ENCODE results near the gene GZMA.
"Not testable (repeated sequence)": the region's sequence is repeated elsewhere in the genome, so short reads cannot be mapped to it uniquely, and the experiment has no call there.

Gene GZMA

DNA sequence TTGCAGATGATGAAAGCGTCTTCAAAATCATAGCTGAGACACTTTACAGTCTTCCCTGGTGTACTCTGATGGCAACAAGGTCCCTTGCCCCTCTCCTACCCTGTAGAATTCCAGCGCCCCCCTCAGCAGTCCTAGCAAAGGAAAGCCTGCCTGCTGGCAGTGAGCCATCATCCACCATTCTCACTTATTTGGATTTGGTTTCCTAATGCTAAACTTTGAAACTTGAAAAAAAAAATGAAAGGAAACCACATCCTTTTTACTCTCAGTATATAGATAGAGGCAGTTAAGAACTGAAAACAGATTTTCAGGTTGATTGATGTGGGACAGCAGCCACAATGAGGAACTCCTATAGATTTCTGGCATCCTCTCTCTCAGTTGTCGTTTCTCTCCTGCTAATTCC, at the start of gene GZMA:
TSS of gene GZMA (plus strand) at position 299 of the 400 bp plus-strand sequence. CDS start at position 336, 37 bp downstream.
- DNase-seq (ENCODE audit: low spot score): no peak

DNA sequence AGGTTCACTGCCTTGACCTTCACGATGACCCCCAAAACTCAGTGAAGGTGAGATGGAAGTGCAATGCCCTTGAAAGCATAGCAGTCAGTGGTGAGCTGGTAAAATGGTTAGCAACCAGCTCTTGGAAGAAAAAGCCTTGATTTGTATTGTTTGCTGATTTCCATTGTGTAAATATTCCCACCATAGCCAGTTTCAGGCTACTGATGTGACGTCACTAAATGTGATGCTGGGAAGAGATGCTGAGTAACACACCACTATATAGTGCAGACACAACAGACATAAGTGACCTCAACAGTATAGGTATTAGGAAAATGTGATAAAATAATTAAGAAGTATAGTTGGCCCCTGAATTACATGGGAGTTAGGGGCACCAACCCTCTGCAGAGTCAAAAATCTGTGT, 47.3 kb upstream of the GZMA start:
- no peak for DNase-seq (ENCODE audit: low spot score)

DNA sequence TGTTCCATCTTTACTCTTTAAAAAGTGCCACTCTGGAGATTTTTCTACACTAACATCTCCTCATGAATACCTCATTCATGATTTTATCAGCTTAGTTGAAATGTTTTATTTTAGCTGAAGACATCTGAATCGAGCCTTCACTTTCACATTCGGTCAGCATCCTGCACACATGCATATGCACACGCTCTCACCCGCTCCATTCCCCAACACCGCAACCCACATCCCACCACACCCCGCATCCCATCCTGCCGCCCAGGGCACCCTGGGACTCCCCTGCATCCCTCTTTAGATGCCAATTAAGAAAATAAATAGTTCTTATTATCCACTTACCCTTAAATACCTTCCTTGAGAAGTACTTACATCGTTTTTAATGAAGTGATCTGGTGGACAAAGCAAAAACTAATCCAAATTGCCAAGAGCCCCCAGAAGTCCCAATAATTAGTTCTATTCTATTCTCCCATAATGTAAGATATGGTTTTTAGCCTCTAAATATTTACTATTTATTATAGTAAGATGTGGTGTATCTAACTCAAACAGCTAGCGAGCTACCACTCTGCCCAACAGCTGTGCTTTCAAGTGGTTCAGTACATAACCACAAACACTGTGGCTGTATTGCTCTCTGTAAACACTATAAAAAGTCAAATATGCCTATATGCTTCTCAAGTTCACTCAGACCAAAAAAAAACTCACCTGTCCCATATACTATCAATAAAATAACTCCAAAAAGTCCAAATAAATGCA, 40.2 kb upstream of the GZMA start:
- DNase-seq (ENCODE audit: low spot score): no peak

DNA sequence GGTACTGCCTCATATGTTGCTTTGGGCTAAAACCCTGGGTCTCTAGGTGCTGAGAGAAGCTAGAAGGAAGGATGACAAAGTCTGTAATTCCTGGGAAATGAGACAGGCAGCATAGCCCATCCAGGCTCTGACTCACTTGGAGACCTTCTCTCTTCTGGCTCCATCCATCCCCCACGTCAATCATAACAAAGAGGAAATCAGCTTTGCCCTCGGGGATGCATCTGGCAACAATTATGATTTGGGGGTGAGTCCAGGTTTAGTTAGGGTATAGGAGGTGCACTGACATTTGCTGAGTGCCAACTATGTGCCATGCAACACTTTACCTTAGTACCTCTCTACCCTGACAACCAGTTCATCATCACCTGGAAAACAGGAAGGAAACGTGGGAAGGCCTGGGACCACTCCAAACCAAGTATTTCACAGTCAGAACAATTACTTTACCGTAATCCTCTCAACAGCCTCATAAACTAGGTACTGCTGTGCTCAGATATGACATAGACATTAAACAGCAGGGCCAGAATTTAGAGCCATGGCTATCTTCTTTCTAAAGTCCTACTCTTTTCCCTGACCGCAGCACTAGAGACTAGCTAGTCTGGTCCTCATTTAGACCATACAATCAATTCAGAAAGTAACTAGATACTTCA, 39.1 kb upstream of the GZMA start:
- DNase-seq (ENCODE audit: low spot score): no peak

DNA sequence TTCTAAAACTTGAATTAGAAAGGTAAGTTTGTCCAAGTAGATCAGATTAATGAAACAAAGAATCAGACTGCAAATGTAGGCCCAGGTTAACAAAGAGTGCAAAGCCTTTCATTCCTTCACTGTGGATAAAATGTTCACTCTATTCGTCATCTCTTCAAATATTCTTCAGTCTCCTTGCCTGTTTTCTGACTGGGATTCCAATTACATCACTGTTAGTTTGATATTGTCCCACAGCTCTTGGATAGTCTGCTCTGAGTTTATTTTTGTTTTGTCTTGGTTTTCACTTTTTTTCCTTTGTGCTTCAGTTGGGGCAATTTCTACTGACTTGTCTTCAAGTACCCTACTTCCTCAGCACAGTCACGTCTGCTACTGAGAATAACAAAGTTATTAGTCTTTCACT, 38.5 kb upstream of the GZMA start:
- DNase-seq (ENCODE audit: low spot score): no peak

DNA sequence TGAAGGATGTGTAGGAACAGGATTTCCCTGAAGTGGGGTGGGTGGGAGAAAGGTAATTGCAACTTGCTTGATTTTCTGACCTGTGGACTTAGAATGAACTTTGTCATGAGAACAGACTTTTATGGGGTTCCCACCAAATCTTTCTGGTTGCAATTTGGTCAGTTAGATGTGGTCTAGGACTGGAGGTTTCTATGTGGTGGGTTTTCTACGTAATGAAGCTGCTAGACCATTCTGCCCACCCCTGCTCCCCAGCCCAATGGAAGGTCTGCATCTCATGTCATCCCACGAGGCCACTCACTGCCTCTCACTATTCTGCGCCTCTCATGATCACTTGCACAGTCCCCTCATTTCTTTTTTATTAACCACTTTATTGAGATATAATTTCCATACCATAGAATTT, 37.9 kb upstream of the GZMA start:
- no peak for DNase-seq (ENCODE audit: low spot score)

DNA sequence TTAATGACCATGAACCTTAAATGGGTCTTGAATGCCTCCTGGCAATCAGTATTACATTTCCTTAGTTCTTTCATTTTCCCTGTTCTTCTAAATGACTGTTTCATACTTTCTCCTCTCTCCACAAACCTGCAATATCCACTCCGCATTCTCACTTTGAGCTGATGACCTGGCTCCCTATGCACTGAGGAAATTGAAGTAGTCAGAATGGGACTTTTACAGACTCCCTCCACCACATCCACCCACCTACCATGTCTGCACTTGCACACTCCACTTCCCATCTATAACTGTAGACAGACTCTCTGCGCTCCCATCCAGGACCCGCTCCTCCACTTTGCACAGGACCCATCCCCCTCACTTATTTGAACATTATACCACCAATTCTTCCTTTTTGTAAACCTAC, 36.2 kb upstream of the GZMA start:
- no peak for DNase-seq (ENCODE audit: low spot score)

DNA sequence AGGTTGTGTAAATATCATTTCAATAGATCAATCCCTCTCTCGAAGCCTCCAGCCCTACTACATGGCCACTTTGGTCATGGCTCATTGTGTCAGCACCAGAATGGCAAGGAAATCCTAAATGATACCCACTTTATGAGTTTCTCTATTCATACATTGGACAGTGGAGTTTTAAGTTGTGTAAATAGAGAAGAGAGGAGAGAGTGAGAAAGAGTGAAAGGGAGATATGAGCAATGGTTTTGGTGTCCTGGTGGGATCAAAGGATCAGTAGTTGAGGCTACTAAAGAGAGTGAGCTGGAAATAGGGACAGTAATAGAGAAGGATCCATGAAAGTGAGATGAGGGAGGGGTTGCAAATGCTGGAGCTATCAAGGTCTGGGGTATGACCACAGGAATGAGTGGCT, 31.5 kb upstream of the GZMA start:
- DNase-seq (ENCODE audit: low spot score): no peak

DNA sequence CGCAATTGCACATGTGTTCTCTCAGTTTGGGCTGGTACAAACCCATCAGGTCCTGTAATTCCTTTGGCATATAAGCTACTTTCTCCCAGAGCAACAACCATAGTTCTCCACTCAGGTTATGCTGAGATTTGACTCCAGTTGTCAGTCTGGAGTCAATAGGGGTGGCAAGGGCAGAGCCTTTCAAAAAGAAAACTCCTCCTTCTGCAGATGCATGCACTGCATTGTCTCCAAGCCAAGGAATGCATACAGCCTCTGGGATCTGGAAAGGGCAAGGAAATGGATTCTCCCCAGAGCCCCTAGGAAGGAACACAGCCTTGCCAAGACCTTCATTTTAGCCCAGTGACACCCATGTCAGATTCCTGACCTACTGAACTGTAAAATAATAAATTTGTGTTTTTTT, 31.0 kb upstream of the GZMA start:
- DNase-seq (ENCODE audit: low spot score): no peak

DNA sequence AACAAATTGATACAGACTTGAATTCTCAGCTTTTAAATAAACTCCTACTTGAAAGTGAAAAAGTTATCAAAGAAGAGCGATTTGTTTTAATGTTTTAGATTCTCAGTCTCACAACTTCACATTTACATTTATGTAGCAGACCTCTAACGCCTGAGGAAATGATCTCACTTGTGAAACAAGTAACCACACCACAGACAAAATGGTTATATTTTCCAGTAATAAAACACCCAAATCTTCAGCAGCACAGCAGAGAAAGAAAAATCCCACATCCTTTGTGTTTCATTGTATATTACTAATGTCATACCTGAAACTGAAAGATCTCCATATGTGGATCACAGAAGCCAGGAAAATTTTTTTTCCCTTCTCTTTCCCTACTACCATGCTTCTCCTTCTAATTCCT, 29.8 kb upstream of the GZMA start:
- no peak for DNase-seq (ENCODE audit: low spot score)

DNA sequence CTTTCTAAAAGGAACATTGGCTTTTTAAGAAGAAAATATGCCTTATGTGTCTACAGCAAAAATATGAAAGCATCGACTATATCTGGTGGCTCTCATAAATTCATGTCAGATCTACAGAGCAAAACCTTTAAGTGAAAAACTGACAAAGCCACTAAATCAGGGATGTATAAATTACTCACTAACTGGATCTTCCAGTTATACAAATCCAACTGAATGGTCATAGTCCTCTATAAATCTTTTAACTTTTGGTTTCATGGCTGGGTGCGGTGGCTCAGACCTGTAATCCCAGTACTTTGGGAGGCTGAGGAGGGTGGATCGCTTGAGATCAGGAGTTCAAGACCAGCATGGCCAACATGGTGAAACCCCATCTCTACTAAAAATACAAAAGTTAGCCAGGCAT, 29.2 kb upstream of the GZMA start:
- DNase-seq (ENCODE audit: low spot score): no peak

DNA sequence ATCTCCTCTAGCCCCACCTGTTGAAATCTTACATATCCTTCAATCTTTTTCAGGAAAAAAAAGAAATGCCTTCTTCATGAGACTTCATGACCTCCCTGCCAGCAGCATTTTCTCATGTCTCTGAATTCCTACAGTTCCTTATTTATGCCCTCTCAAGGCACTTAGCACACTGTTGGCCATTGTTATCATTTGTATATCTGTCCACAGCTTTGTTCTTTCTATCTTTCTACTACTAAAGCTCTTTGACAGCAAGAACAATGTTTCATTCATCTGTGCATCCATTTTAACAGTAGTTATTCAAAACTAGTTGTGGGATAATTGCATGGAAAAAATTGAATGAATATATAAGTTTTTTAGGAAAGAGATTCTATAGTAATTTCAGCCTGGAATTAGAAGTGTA, 20.9 kb upstream of the GZMA start:
- no peak for DNase-seq (ENCODE audit: low spot score)

DNA sequence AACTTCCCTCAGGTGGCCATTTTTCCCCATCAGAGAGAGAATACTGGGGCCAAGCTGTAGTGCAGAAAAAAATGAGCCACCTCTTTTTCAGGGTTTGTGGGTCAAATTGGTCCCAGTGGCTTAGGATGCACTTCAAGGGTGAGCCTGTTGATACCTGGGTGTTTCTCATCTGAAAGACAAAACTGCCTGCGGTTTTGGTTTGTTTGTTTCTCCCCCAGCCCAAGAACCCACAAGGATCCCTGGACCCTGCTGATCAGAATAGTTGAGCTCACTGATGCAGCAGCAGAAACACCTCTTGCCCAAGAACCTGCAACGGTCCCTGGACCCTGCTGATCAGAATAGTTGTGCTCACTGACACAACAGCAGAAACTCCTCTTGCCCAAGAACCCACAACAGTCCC, 13.1 kb upstream of the GZMA start:
- DNase-seq (ENCODE audit: low spot score): not testable (repeated sequence)

DNA sequence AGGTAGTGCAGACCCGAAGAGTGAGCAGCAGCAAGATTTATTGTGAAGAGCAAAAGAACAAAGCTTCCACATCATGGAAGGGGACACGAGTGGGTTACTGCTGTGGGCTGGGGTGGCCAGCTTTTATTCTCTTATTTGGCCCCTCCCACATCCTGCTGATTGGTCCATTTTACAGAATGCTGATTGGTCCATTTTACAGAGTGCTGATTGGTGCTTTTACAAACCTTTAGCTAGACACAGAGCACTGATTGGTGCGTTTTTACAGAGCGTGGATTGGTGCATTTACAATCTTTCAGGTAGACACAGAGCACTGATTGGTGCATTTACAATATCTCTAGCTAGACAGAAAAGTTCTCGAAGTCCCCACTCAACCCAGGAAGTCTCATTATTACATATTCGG, 11.4 kb upstream of the GZMA start:
- not testable (repeated sequence) for DNase-seq (ENCODE audit: low spot score)

DNA sequence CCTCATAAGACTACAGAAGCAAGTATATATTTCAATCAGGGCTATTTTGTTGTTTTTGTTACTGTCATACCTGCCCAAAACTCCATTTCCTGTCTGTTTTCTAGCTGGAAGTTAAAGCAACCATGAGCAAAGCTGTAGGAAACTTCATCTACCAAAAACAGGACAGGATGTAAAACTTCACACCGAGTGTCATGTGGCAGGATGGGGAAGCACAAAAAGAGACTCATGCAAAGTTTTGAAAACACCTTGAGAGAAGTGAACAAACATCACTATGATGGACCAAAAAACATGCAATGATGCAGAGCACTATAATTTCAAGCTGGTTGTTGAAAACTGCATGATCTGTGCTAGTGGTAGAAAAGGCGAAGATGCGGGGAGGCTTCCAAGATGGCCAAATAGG, 6.3 kb upstream of the GZMA start:
- DNase-seq (ENCODE audit: low spot score): no peak

DNA sequence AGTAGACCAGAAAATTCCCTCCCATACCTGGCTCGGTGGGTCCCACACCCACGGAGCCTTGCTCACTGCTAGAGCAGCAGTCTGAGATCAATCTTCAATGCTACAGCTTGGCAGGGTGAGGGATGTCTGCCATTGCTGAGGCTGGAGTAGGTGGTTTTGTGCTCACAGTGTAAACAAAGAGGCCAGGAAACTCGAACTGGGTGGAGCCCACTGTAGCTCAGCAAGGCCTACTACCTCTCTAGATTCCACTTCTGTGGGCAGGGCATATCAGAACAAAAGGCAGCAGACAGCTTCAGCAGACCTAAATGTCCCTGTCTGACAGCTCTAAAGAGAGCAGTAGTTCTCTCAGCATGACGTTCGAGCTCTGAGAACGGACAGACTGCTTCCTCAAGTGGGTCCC, 5.6 kb upstream of the GZMA start:
- DNase-seq (ENCODE audit: low spot score): no peak

DNA sequence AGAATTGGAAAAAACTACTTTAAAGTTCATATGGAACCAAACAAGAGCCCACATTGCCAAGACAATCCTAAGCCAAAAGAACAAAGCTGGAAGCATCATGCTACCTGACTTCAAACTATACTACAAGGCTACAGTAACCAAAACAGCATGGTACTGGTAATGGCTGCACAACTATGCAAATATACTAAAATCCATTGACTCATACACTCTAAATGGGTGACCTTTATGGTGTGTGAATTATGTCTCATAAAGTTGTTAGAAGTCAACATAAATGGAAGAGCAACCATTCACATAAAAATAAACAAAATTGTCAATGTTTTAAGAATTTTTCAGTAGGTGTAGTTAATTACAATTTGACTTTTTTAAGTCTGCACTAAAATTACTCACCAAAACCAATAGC, 1.3 kb upstream of the GZMA start:
- not testable (repeated sequence) for DNase-seq (ENCODE audit: low spot score)

DNA sequence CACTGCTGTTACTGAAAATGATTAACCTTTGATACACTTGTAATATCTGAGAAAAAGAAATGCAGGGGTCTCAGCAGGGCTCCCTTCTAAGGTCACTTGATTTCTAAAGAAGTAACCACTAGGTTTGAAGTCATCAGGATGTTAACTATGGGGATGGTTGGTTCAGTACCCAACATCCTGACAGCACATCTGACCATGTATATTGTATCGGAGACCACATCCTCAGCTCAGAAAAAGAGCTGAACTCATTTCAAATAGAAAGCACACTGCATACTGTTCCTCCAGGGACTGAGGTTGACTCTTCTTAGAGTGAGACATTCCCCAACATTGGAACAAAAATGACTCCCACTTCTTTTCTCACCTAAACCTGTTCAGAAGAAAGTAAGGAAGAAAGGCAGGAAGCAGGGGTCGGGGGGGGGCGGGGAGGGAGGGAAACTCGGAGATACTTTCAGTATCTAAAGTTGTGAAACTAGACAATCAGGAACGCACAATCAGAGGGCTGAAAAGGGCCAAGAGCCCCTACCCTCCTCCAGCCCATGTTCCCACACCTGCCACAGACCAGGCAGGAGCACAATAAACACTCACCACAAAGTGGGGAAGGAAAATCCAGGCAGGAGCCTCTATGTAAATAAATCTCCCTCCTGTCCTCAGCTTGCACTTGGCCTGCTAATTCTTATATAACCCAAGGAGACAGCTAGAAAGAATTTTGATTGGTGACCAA, 730 bp upstream of the GZMA start:
- DNase-seq (ENCODE audit: low spot score): no peak

DNA sequence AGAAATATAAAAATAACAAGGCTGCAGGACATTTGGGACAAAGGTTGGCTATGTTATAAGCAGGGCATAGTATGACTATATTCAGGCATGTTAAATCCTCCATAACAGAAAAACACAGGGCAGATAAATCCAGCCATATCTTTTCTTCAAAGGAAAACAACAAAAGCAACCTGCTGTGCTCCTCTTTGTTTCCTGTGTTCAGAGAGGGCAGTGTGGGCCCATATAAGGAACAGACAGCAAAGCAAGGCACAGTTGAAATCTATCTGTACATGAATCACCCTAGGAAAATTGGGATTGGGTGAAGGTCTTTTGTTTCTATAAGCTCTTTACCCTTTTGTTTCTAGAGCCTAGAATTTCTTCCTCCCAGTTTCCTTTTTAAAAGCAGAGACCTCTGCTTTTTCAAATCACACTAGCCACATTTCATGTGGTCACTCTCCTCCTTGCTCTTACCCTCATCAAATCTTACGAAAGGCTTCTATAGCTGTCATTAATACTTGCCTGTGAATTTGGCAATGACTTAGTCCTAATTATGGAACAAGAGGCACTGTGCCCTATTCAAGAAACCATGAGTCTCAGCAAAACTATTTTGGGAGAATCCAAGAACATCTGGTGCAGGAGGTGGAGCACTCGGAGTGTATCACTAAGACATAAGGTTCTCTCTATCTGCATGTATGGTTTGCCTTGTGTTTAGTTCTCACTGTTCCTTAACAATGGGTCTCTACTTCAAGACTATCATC, 1.8 kb downstream of the GZMA start:
- no peak for DNase-seq (ENCODE audit: low spot score)

DNA sequence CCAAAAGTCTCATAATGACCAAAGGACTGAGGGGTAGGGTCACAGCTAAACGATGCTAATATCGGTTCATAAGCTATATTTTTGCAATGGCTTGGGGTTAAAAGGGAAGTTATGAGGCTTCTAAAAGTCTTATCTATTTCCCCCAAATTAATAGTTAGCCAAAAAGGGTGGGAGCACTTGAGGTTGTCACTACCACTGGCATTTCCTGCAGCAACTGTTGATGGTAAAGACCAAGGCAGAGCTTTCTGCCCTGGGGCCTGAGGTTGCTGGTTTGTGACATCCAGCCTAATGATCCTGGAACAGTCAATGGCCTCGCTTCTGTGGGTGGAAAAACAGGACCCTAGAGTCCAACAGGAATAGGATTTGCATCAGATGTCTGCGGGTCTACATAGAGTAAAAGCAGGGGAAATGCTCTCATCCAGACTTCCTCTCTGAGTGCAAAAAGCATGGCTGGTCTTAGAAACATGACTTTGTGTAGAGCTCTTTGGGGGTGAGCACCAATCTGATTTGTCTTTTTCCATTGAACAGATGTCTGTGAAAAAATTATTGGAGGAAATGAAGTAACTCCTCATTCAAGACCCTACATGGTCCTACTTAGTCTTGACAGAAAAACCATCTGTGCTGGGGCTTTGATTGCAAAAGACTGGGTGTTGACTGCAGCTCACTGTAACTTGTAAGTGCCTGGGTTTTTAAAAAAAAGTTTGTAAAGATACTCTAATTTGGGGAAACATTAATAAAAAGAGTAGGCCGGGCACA, 2.7 kb downstream of the GZMA start:
- DNase-seq (ENCODE audit: low spot score): no peak

DNA sequence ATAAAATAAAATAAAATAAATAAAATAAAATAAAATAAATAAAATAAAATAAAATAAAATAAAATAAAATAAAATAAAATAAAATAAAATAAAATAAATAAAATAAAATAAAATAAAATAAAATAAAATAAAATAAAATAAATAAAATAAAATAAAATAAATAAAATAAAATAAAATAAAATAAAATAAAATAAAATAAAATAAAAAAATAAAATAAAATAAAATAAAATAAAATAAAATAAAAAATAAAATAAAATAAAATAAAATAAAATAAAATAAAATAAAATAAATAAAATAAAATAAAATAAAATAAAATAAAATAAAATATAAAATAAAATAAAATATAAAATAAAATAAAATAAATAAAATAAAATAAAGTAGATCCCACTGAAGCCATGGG, 3.5 kb downstream of the GZMA start:
- DNase-seq (ENCODE audit: low spot score): not testable (repeated sequence)

DNA sequence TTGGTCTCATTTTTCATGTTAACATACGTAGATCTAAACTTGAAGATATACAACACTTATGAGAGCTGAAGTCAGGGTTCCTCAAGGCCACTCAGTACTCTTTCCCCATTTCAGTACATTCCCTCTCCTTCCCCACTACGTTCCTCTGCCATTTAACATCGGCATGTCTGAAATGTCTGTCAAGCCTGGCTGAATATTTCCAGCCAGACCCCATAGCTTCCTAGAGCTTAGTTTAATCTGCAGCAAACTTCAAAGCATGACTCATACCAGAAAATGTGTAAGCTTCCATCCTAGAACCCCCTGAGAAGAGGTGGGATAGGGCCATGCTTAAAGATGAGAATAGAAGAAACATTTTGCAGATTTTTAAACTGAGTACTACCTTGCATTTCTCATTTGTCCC, 6.2 kb downstream of the GZMA start:
- DNase-seq (ENCODE audit: low spot score): no peak

Data from hematopoietic multipotent progenitor cell treated with erythropoietin and hydrocortisone succinate and interleukin-3 and kit ligand, for 15 days (in vitro differentiated cells).